ENCODE measurements around the gene NRARP.

- TF ChIP-seq POLR2A (IDR thresholded peaks at IDR 0.05) (no peak), POLR2AphosphoS5 (IDR thresholded peaks at IDR 0.05) (no peak)
- TF ChIP-seq, protein P1, sequence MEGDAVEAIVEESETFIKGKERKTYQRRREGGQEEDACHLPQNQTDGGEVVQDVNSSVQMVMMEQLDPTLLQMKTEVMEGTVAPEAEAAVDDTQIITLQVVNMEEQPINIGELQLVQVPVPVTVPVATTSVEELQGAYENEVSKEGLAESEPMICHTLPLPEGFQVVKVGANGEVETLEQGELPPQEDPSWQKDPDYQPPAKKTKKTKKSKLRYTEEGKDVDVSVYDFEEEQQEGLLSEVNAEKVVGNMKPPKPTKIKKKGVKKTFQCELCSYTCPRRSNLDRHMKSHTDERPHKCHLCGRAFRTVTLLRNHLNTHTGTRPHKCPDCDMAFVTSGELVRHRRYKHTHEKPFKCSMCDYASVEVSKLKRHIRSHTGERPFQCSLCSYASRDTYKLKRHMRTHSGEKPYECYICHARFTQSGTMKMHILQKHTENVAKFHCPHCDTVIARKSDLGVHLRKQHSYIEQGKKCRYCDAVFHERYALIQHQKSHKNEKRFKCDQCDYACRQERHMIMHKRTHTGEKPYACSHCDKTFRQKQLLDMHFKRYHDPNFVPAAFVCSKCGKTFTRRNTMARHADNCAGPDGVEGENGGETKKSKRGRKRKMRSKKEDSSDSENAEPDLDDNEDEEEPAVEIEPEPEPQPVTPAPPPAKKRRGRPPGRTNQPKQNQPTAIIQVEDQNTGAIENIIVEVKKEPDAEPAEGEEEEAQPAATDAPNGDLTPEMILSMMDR (IDR thresholded peaks at IDR 0.05) = no peak
These were observed 39.2 kb upstream of the NRARP start for GRCh38 chr9:137341227-137341626.
